ENCODE data around the gene SEPTIN8.
"Not testable (repeated sequence)": the region's sequence is repeated elsewhere in the genome, so short reads cannot be mapped to it uniquely, and the experiment has no call there.

Gene SEPTIN8

DNA sequence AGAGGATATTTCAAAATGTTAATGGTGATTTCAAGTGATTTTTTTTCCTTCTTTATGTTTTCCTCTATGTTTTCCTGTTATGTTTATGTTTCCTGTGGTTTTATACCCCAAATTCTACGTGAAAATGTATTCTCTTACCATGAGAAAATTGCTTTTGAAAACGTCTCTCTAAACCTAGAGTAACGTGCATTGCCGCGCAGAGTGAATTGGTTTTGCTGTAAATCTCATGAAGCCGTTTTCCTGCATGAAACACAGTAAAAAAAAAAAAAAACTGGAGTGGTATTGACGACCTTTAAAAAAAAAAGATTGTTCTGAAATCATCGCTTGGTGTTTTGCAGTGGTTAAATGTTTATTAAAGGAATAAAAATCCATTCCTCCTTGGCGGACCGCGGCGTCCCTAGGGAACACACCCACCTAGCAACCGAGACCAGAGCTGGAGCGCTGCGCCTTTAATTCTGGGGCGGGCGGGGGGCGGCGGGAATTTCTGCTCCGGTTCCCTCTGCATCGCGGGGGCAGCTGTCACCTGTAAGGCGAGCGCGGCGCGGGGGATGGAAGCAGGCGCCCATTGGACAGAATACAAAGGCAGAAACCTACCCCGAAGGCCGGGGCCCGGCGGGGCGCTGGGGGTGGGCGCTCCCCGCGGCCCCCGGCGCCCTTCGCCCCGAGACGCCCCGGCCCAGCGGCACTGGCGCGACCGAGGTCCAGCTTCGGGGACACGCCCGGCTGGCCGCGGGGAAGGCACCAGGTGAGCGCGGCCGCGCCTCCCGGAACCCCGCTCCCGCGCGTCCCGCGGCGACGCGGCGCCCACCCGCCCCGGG lies 36.0 kb upstream of the SEPTIN8 start, which contains the start of gene SOWAHA:
Gene SOWAHA (plus strand): TSS at position 522 of the 818 bp plus-strand sequence. CDS start 320 bp downstream, outside the sequence.
- DNase-seq (ENCODE audit: low read depth), result no peak
- TF ChIP-seq, protein P1, sequence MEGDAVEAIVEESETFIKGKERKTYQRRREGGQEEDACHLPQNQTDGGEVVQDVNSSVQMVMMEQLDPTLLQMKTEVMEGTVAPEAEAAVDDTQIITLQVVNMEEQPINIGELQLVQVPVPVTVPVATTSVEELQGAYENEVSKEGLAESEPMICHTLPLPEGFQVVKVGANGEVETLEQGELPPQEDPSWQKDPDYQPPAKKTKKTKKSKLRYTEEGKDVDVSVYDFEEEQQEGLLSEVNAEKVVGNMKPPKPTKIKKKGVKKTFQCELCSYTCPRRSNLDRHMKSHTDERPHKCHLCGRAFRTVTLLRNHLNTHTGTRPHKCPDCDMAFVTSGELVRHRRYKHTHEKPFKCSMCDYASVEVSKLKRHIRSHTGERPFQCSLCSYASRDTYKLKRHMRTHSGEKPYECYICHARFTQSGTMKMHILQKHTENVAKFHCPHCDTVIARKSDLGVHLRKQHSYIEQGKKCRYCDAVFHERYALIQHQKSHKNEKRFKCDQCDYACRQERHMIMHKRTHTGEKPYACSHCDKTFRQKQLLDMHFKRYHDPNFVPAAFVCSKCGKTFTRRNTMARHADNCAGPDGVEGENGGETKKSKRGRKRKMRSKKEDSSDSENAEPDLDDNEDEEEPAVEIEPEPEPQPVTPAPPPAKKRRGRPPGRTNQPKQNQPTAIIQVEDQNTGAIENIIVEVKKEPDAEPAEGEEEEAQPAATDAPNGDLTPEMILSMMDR (conservative IDR thresholded peaks at IDR 0.05; ENCODE audit: control insufficient read depth, insufficient read depth, low read depth, low read length), result no peak
- H3K4me3 ChIP-seq (ENCODE audit: control insufficient read depth, low read depth, low read length), result peak within 1 kb of the TSS; percentile 12

DNA sequence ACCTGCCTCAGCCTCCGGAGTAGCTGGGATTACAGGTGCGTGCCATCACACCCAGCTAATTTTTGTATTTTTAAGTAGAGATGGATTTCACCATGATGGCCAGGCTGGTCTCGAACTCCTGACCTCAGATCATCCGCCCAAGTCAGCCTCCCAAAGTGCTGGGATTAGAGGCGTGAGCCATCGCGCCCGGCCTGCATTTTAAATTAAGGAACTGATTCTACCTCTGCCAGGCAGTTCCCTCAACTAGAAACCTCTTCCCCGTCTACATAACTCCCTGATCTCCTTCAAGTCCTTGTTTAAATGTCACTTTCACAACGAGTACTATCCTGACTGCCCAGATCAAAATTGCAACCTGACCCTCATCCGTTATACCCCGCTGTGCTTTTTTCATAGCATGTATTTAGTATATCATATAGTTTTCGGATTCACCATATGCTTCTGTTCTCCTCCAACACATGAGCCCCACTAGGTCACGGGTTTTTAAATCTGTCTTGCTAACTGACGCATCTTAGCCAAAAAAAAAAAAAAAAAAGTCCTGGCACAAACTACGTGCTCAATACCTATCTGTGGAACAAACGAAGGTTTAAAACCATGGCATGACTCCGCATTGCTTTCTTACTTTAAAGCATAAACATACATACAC lies 35.2 kb upstream of the SEPTIN8 start:
- no peak for DNase-seq (ENCODE audit: low read depth)
- no peak overlapping the region for H3K4me3 ChIP-seq (ENCODE audit: control insufficient read depth, low read depth, low read length)
- TF ChIP-seq, protein P1 (conservative IDR thresholded peaks at IDR 0.05; ENCODE audit: control insufficient read depth, insufficient read depth, low read depth, low read length), result no peak

DNA sequence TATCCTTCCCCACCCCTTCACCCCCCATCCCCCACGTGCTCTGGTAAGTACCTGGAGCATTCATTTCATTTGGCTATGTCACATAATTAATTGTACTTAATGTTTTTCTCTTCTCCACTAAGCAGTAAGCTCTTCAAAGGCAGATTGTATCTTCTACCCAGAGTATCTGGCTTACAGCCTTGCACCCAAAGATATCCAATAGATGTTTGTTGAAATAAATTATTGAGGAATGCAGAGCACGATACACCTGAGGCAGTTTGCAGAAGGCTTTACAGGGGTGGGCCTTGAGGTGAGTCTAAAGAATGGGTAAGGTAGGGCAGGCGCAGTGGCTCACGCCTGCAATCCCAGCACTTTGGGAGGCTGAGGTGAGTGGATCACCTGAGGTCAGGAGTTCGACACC lies 33.6 kb upstream of the SEPTIN8 start:
- H3K4me3 ChIP-seq (ENCODE audit: control insufficient read depth, low read depth, low read length), result no peak overlapping the region
- TF ChIP-seq, protein P1 (conservative IDR thresholded peaks at IDR 0.05; ENCODE audit: control insufficient read depth, insufficient read depth, low read depth, low read length), result no peak
- no peak for DNase-seq (ENCODE audit: low read depth)

DNA sequence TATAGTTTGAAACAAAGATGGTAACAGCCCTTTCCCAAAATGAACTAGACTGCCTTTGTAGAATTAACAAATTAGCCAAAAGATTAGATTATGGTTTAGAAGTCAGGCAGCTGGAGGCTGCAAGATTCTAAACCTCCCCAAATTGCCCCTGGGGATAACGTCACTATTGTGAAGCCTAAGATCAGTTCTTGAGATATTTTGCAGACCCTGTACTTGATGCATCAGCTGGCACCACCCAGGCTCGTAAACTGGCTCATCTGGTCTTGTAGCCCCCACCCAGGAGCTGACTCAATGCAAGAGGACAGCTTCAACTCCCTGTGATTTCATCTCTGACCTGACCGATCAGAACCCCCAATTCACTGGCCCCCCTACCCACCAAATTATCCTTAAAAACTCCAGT lies 31.8 kb upstream of the SEPTIN8 start:
- TF ChIP-seq, protein P1 (conservative IDR thresholded peaks at IDR 0.05; ENCODE audit: control insufficient read depth, insufficient read depth, low read depth, low read length), result no peak
- no peak for DNase-seq (ENCODE audit: low read depth)
- no peak overlapping the region for H3K4me3 ChIP-seq (ENCODE audit: control insufficient read depth, low read depth, low read length)

DNA sequence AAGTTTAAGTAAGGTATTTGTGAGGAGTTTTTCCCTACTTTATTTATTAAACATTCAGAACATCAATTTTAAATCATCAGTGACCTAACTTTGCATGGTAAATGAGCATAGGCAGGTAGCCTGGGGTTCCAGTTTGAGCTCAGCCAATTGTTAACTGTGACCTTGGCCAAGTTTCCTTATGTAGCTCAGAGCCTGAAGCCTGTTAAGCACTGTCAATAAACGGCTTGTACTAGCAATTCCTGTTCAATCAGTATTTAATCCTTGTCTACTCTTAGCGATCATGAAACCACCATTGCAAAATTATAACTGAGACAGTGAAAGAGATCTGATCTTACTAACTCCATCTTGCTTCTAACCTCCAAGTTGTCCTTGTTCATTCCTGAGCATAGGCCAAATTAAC lies 31.4 kb upstream of the SEPTIN8 start:
- no peak overlapping the region for H3K4me3 ChIP-seq (ENCODE audit: control insufficient read depth, low read depth, low read length)
- no peak for DNase-seq (ENCODE audit: low read depth)
- TF ChIP-seq, protein P1 (conservative IDR thresholded peaks at IDR 0.05; ENCODE audit: control insufficient read depth, insufficient read depth, low read depth, low read length), result no peak

DNA sequence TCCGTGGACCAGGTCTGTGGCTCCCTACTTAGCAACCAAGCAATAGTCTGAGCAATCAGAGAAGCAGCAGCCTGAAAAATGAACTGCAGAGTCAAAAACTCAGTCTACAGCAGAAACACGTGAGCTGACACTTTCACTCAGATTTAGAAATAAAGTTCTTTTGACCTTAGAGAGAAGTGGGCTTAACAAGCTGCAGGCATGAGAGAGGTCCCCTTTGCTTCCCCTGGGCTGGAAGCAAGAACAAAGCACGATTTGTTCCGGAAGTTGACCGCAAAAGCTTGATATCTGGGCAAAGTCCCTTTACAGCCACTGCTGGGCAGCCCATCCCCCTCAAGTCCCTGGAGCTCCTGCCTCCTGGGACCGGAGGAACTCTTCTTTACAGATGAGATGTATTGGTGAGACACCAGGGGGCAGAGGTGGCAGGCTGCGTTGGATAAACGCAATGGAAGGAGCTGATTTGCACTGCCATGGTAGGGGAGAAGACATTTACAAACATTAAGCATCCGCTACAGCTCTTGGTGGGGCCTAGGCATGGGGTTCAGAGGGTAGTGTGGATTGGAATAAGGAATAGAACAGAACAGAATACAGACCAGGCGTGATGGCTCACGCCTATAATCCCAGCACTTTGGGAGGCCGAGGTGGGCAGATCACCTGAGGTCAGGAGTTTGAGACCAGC lies 30.3 kb upstream of the SEPTIN8 start:
- H3K4me3 ChIP-seq (ENCODE audit: control insufficient read depth, low read depth, low read length), result no peak overlapping the region
- no peak for DNase-seq (ENCODE audit: low read depth)
- TF ChIP-seq, protein P1 (conservative IDR thresholded peaks at IDR 0.05; ENCODE audit: control insufficient read depth, insufficient read depth, low read depth, low read length), result no peak

DNA sequence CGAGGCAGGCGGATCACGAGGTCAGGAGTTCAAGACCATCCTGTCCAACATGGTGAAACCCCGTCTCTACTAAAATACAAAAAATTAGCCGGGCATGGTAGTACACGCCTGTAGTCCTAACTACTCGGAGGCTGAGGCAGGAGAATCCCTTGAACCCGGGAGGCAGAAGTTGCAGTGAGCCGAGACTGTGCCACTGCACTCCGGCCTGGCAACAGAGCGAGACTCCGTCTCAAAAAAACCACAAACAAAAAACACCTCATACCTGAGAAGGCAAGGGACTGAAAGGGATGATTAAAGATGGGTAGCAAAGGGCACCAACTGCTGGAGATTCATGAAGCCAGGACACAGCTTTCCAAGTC lies 29.7 kb upstream of the SEPTIN8 start:
- H3K4me3 ChIP-seq (ENCODE audit: control insufficient read depth, low read depth, low read length); DNase-seq (ENCODE audit: low read depth): not testable (repeated sequence)

DNA sequence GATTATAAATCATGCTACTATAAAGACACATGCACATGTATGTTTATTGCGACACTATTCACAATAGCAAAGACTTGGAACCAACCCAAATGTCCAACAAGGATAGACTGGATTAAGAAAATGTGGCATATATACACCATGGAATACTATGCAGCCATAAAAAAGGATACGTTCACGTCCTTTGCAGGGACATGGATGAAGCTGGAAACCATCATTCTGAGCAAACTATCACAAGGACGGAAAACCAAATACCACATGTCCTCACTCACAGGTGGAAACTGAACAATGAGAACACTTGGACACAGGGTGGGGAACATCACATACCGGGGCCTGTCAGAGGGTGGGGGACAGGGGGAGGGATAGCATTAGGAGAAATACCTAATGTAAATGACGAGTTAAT lies 28.8 kb upstream of the SEPTIN8 start:
- not testable (repeated sequence) for DNase-seq (ENCODE audit: low read depth); H3K4me3 ChIP-seq (ENCODE audit: control insufficient read depth, low read depth, low read length)

DNA sequence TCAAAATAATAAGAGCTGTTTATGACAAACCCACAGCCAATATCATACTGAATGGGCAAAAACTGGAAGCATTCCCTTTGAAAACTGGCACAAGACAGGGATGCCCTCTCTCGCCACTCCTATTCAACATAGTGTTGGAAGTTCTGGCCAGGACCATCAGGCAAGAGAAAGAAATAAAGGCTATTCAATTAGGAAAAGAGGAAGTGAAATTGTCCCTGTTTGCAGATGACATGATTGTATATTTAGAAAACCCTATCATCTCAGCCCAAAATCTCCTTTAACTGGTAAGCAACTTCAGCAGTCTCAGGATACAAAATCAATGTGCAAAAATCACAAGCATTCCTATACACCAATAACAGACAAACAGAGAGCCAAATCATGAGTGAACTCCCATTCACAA lies 27.2 kb upstream of the SEPTIN8 start:
- H3K4me3 ChIP-seq (ENCODE audit: control insufficient read depth, low read depth, low read length); DNase-seq (ENCODE audit: low read depth): not testable (repeated sequence)

DNA sequence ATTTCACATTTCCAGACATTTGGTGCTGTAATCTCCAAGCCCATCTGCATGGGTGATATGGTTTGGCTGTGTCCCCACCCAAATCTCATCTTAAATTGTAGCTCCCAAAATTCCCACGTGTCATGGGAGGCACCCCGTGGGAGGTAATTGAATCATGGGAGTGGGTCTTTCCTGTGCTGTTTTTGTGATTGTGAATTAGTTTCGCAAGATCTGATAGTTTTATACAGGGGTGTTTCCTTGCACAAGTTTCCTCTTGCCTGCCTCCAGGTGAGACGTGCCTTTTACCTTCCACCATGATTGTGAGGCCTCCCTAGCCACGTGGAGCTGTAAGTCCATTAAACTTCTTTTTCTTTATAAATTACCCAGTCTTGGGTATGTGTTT lies 25.6 kb upstream of the SEPTIN8 start:
- H3K4me3 ChIP-seq (ENCODE audit: control insufficient read depth, low read depth, low read length); DNase-seq (ENCODE audit: low read depth): not testable (repeated sequence)
